Astrocyte (in vitro differentiated cells and primary cell): ENCODE measurements around the gene NDUFC1. TPM values are rescaled to one million over a fixed set of nuclear protein-coding genes. Genes with fewer than 3 reads are reported as not detected.

Experiments used
- DNase-seq: peaks from one replicate; pipeline ENCODE4 v3.0.0-alpha.2; 2010; ENCODE audit warnings: low read depth
- FAIRE-seq: peaks from 2 replicates; lab custom pipeline; 2011; peaks lifted over from hg19 to GRCh38; lab: Jason Lieb, UNC
- H2AFZ ChIP-seq: 2 replicates; pipeline ENCODE4 v1.6.0; 2012; ENCODE audit warnings: low read depth, low read length, inconsistent platforms
- H3K27ac ChIP-seq: 2 replicates; pipeline ENCODE4 v1.5.1; 2011; ENCODE audit warnings: low read depth, low read length, inconsistent platforms
- H3K27me3 ChIP-seq: 2 replicates; pipeline ENCODE4 v1.6.0; 2011; ENCODE audit warnings: low read length, inconsistent platforms; ENCODE audit not compliant: insufficient read depth
- H3K36me3 ChIP-seq: 2 replicates; pipeline ENCODE4 v1.5.1; 2011; ENCODE audit warnings: low read length, inconsistent platforms; ENCODE audit not compliant: insufficient read depth
- H3K4me1 ChIP-seq: 2 replicates; pipeline ENCODE4 v1.5.1; 2011; ENCODE audit warnings: low read length, inconsistent platforms; ENCODE audit not compliant: insufficient read depth
- H3K4me2 ChIP-seq: 2 replicates; pipeline ENCODE4 v1.6.0; 2012; ENCODE audit warnings: low read length, inconsistent platforms
- H3K4me3 ChIP-seq: 2 replicates; pipeline ENCODE4 v1.5.1; 2011; ENCODE audit warnings: low read depth, mild to moderate bottlenecking, low read length, inconsistent platforms; ENCODE audit not compliant: insufficient read depth
- H3K79me2 ChIP-seq: 2 replicates; pipeline ENCODE4 v1.6.0; 2012; ENCODE audit warnings: mild to moderate bottlenecking, low read length, inconsistent platforms; ENCODE audit not compliant: insufficient read depth
- H3K9ac ChIP-seq: 2 replicates; pipeline ENCODE4 v1.6.0; 2012; ENCODE audit warnings: mild to moderate bottlenecking, low read length, inconsistent platforms
- H3K9me3 ChIP-seq: 2 replicates; pipeline ENCODE4 v1.5.1; 2012; ENCODE audit warnings: low read depth, mild to moderate bottlenecking, low read length, inconsistent platforms; ENCODE audit not compliant: insufficient read depth
- H4K20me1 ChIP-seq: 2 replicates; pipeline ENCODE4 v1.6.0; 2012; ENCODE audit warnings: low read length, inconsistent platforms; ENCODE audit not compliant: insufficient read depth
- H3K27ac Mint-ChIP-seq: one replicate; pipeline ENCODE4 v1.8.0; 2021; ENCODE audit warnings: mild to moderate bottlenecking, mixed read lengths; ENCODE audit not compliant: unreplicated experiment
- H3K27me3 Mint-ChIP-seq: one replicate; pipeline ENCODE4 v1.8.0; 2021; ENCODE audit warnings: low read depth, mixed read lengths; ENCODE audit not compliant: unreplicated experiment
- H3K36me3 Mint-ChIP-seq: one replicate; pipeline ENCODE4 v1.8.0; 2021; ENCODE audit warnings: low read depth, mixed read lengths; ENCODE audit not compliant: unreplicated experiment
- H3K4me1 Mint-ChIP-seq: one replicate; pipeline ENCODE4 v1.8.0; 2021; ENCODE audit warnings: low read depth, mixed read lengths; ENCODE audit not compliant: unreplicated experiment
- H3K4me3 Mint-ChIP-seq: one replicate; pipeline ENCODE4 v1.8.0; 2021; ENCODE audit warnings: mild to moderate bottlenecking, moderate library complexity, mixed read lengths; ENCODE audit not compliant: unreplicated experiment
- H3K9me3 Mint-ChIP-seq: one replicate; pipeline ENCODE4 v1.8.0; 2021; ENCODE audit warnings: mild to moderate bottlenecking, mixed read lengths; ENCODE audit not compliant: unreplicated experiment
- CTCF ChIP-seq: IDR thresholded peaks from 2 replicates; pipeline ENCODE4 v1.5.1; 2011; ENCODE audit warnings: low read depth, mild to moderate bottlenecking, inconsistent platforms, low read length, moderate library complexity; ENCODE audit not compliant: insufficient read depth
- EZH2 ChIP-seq: IDR thresholded peaks from 2 replicates; pipeline ENCODE4 v1.6.1; 2012; ENCODE audit warnings: mild to moderate bottlenecking, low read length, inconsistent platforms; ENCODE audit not compliant: insufficient read depth
- total RNA-seq: library from RNA; stranded (reverse); gene quantifications from 2 replicates; pipeline ENCODE4 v1.2.1, GENCODE V29; 2021

The NDUFC1 gene
- total RNA-seq, 1 donor from 2014 or later, result 49.2 TPM

- Histone ChIP-seq H2AFZ (no peak overlapping the region), H3K36me3 (no peaks in the 10 kb centered on the region), H3K9me3 (no peaks in the 10 kb centered on the region), H3K79me2 (no peaks in the 10 kb centered on the region), H3K9ac (no peak overlapping the region), H3K27me3 (no peaks in the 10 kb centered on the region), H3K4me1 (peaks cover 30% of the 10 kb centered on the region), H3K4me2 (no peak overlapping the region), H4K20me1 (no peaks in the 10 kb centered on the region), H3K27ac (no peak overlapping the region), H3K4me3 (no peak overlapping the region)
- peaks cover 2% of the 10 kb centered on the region for H3K36me3 Mint-ChIP-seq
- DNase-seq (no peak), FAIRE-seq (no peak)
- H3K4me1 Mint-ChIP-seq, result peaks cover 29% of the 10 kb centered on the region
- peak overlapping the region; percentile 41 for H3K27ac Mint-ChIP-seq
- H3K27me3 Mint-ChIP-seq, result no peaks in the 10 kb centered on the region
- H3K4me3 Mint-ChIP-seq, result no peak overlapping the region
- no peaks in the 10 kb centered on the region for H3K9me3 Mint-ChIP-seq
- TF ChIP-seq CTCF, result no peak
- no peak for TF ChIP-seq EZH2
These were observed 56.1 kb downstream of the NDUFC1 start for GRCh38 chr4:139246166-139246565.

GRCh38 chr4:139245590-139245989, 56.7 kb downstream of the NDUFC1 start:
- no peaks in the 10 kb centered on the region for H4K20me1 ChIP-seq
- H3K36me3 ChIP-seq, result no peaks in the 10 kb centered on the region
- H3K4me3 ChIP-seq, result no peak overlapping the region
- no peaks in the 10 kb centered on the region for H3K27me3 Mint-ChIP-seq
- no peaks in the 10 kb centered on the region for H3K27me3 ChIP-seq
- peak overlapping the region; percentile 40 for H3K4me2 ChIP-seq
- DNase-seq (peak; percentile 53), FAIRE-seq (no peak)
- H3K36me3 Mint-ChIP-seq, result peaks cover 2% of the 10 kb centered on the region
- no peak overlapping the region for H2AFZ ChIP-seq
- H3K4me1 Mint-ChIP-seq, result peaks cover 30% of the 10 kb centered on the region
- H3K79me2 ChIP-seq, result no peaks in the 10 kb centered on the region
- TF ChIP-seq EZH2, result no peak
- no peak for TF ChIP-seq CTCF
- no peaks in the 10 kb centered on the region for H3K9me3 ChIP-seq
- H3K27ac ChIP-seq, result peak overlapping the region; percentile 23
- no peak overlapping the region for H3K27ac Mint-ChIP-seq
- no peak overlapping the region for H3K9ac ChIP-seq
- H3K4me1 ChIP-seq, result peaks cover 30% of the 10 kb centered on the region
- no peak overlapping the region for H3K4me3 Mint-ChIP-seq
- H3K9me3 Mint-ChIP-seq, result no peaks in the 10 kb centered on the region

- H3K9me3 Mint-ChIP-seq, result no peaks in the 10 kb centered on the region
- Histone ChIP-seq H2AFZ (no peak overlapping the region), H3K27me3 (no peaks in the 10 kb centered on the region), H3K4me3 (no peak overlapping the region), H3K36me3 (no peaks in the 10 kb centered on the region), H3K79me2 (no peaks in the 10 kb centered on the region), H3K4me1 (peaks cover 30% of the 10 kb centered on the region), H4K20me1 (no peaks in the 10 kb centered on the region), H3K9ac (no peak overlapping the region), H3K4me2 (peak overlapping the region; percentile 68), H3K9me3 (peaks cover 3% of the 10 kb centered on the region), H3K27ac (peak overlapping the region; percentile 69)
- peak; percentile 99 for DNase-seq
- H3K4me1 Mint-ChIP-seq, result peaks cover 30% of the 10 kb centered on the region
- H3K27ac Mint-ChIP-seq, result peak overlapping the region; percentile 75
- H3K4me3 Mint-ChIP-seq, result no peak overlapping the region
- FAIRE-seq, result peak; percentile 95
- TF ChIP-seq EZH2, result no peak
- no peak for TF ChIP-seq CTCF
- peaks cover under 1% of the 10 kb centered on the region for H3K36me3 Mint-ChIP-seq
- H3K27me3 Mint-ChIP-seq, result no peaks in the 10 kb centered on the region
These were observed 58.6 kb downstream of the NDUFC1 start for GRCh38 chr4:139243448-139244365.
